H9 (cell line): Measurements from ENCODE around the gene PAXX. TPM values are rescaled to one million over a fixed set of nuclear protein-coding genes. Genes with fewer than 3 reads are reported as not detected.

ENCODE experiments used
- DNase-seq: peaks from one replicate; pipeline ENCODE4 v3.0.0-alpha.2; 2017
- H2AFZ ChIP-seq: one replicate; pipeline ENCODE4 v1.6.1; 2013; ENCODE audit warnings: mild to moderate bottlenecking, low read length, control low read depth, moderate library complexity
- H2AK5ac ChIP-seq: 2 replicates; pipeline ENCODE4 v1.6.1; 2013; ENCODE audit warnings: low read length, control low read depth, mixed read lengths; ENCODE audit not compliant: insufficient read length
- H2BK120ac ChIP-seq: one replicate; pipeline ENCODE4 v1.6.1; 2013; ENCODE audit warnings: low read depth, mild to moderate bottlenecking, low read length, control low read depth, inconsistent platforms; ENCODE audit not compliant: poor library complexity, severe bottlenecking
- H2BK12ac ChIP-seq: 2 replicates; pipeline ENCODE4 v1.6.1; 2013; ENCODE audit warnings: low read length, control low read depth, mixed read lengths, low read depth; ENCODE audit not compliant: insufficient read length
- H2BK15ac ChIP-seq: 2 replicates; pipeline ENCODE4 v1.6.1; 2013; ENCODE audit warnings: low read depth, low read length, control low read depth
- H2BK20ac ChIP-seq: one replicate; pipeline ENCODE4 v1.6.1; 2013; ENCODE audit warnings: low read depth, mild to moderate bottlenecking, low read length, control low read depth, inconsistent platforms; ENCODE audit not compliant: poor library complexity, severe bottlenecking
- H2BK5ac ChIP-seq: 2 replicates; pipeline ENCODE4 v1.6.1; 2013; ENCODE audit warnings: low read length, control low read depth, mixed read lengths; ENCODE audit not compliant: insufficient read length
- H3K14ac ChIP-seq: 2 replicates; pipeline ENCODE4 v1.6.1; 2013; ENCODE audit warnings: low read length, control low read depth; ENCODE audit not compliant: insufficient read depth
- H3K18ac ChIP-seq: 2 replicates; pipeline ENCODE4 v1.6.1; 2013; ENCODE audit warnings: low read depth, mild to moderate bottlenecking, mixed read lengths, low read length, control low read depth; ENCODE audit not compliant: insufficient read length
- H3K23ac ChIP-seq: 2 replicates; pipeline ENCODE4 v1.6.1; 2013; ENCODE audit warnings: low read length, control low read depth, mixed read lengths, low read depth; ENCODE audit not compliant: insufficient read length
- H3K23me2 ChIP-seq: 2 replicates; pipeline ENCODE4 v1.6.1; 2013; ENCODE audit warnings: low read depth, mild to moderate bottlenecking, mixed read lengths, low read length, control low read depth; ENCODE audit not compliant: insufficient read length, poor library complexity, severe bottlenecking
- H3K27ac ChIP-seq: 2 replicates; pipeline ENCODE4 v1.5.1; 2013; ENCODE audit warnings: low read length, control low read depth, mixed read lengths, low read depth; ENCODE audit not compliant: insufficient read length
- H3K27me3 ChIP-seq: 2 replicates; pipeline ENCODE4 v1.6.1; 2013; ENCODE audit warnings: low read length, control low read depth, inconsistent platforms; ENCODE audit not compliant: insufficient read depth
- H3K4ac ChIP-seq: 2 replicates; pipeline ENCODE4 v1.6.1; 2013; ENCODE audit warnings: low read depth, mild to moderate bottlenecking, control low read depth, inconsistent platforms, low read length, moderate library complexity
- H3K4me1 ChIP-seq: 2 replicates; pipeline ENCODE4 v1.6.1; 2013; ENCODE audit warnings: low read length, control low read depth, inconsistent platforms; ENCODE audit not compliant: insufficient read depth
- H3K4me2 ChIP-seq: 2 replicates; pipeline ENCODE4 v1.6.1; 2013; ENCODE audit warnings: low read length, control low read depth, mixed read lengths; ENCODE audit not compliant: insufficient read length, insufficient read depth
- H3K56ac ChIP-seq: 2 replicates; pipeline ENCODE4 v1.6.1; 2013; ENCODE audit warnings: low read depth, mild to moderate bottlenecking, mixed read lengths, low read length, control low read depth; ENCODE audit not compliant: insufficient read length
- H3K79me1 ChIP-seq: 2 replicates; pipeline ENCODE4 v1.6.1; 2013; ENCODE audit warnings: low read depth, mild to moderate bottlenecking, moderate library complexity, low read length, control low read depth, inconsistent platforms; ENCODE audit not compliant: insufficient read depth, poor library complexity, severe bottlenecking
- H3K79me2 ChIP-seq: 2 replicates; pipeline ENCODE4 v1.6.1; 2013; ENCODE audit warnings: low read length, control low read depth, inconsistent platforms; ENCODE audit not compliant: insufficient read depth
- H3K9ac ChIP-seq: 2 replicates; pipeline ENCODE4 v1.6.1; 2013; ENCODE audit warnings: low read length, control low read depth, mixed read lengths; ENCODE audit not compliant: insufficient read length; ENCODE audit errors: extremely low read depth
- H3K9me3 ChIP-seq: one replicate; pipeline ENCODE4 v1.6.1; 2013; ENCODE audit warnings: low read depth, low read length, inconsistent platforms; ENCODE audit not compliant: control insufficient read depth
- H3T11ph ChIP-seq: one replicate; pipeline ENCODE4 v1.6.1; 2013; ENCODE audit warnings: mild to moderate bottlenecking, low read length, control low read depth, inconsistent platforms
- H4K20me1 ChIP-seq: one replicate; pipeline ENCODE4 v1.6.1; 2013; ENCODE audit not compliant: control insufficient read depth, insufficient read length, insufficient read depth
- H4K5ac ChIP-seq: 2 replicates; pipeline ENCODE4 v1.6.1; 2013; ENCODE audit warnings: low read depth, mild to moderate bottlenecking, mixed read lengths, low read length, control low read depth; ENCODE audit not compliant: insufficient read length
- H4K8ac ChIP-seq: replicated peaks from 2 replicates; pipeline ENCODE4 v1.6.1; 2013; ENCODE audit warnings: low read length, control low read depth, mixed read lengths, low read depth; ENCODE audit not compliant: insufficient read length
- H4K91ac ChIP-seq: 2 replicates; pipeline ENCODE4 v1.6.1; 2013; ENCODE audit warnings: low read depth, mild to moderate bottlenecking, moderate library complexity, mixed read lengths, low read length, control low read depth; ENCODE audit not compliant: insufficient read length
- H3K27ac Mint-ChIP-seq, 3 experiments: 2 replicates in 2 of 3; 3 replicates in 1 of 3; pipeline ENCODE4 v1.8.0; 2020 to 2021; ENCODE audit warnings: mixed read lengths in 3 of 3, mild to moderate bottlenecking in 1 of 3, moderate library complexity in 1 of 3
- H3K27me3 Mint-ChIP-seq: 2 replicates; pipeline ENCODE4 v1.8.0; 2021; ENCODE audit warnings: low read depth, mild to moderate bottlenecking, moderate library complexity, mixed read lengths
- H3K36me3 Mint-ChIP-seq, 3 experiments: 2 replicates in 2 of 3; 3 replicates in 1 of 3; pipeline ENCODE4 v1.8.0; 2020 to 2021; ENCODE audit warnings: low read depth in 3 of 3, mixed read lengths in 3 of 3; ENCODE audit not compliant: insufficient read depth in 1 of 3
- H3K4me1 Mint-ChIP-seq, 2 experiments: 2 replicates each; pipeline ENCODE4 v1.8.0; 2020; ENCODE audit warnings: mixed read lengths in 2 of 2
- H3K4me3 Mint-ChIP-seq, 2 experiments: 2 replicates in 1 of 2; 3 replicates in 1 of 2; pipeline ENCODE4 v1.8.0; 2020 to 2021; ENCODE audit warnings: mild to moderate bottlenecking in 2 of 2, mixed read lengths in 2 of 2, moderate library complexity in 1 of 2
- H3K9me3 Mint-ChIP-seq, 2 experiments: 2 replicates in 1 of 2; 3 replicates in 1 of 2; pipeline ENCODE4 v1.8.0; 2020; ENCODE audit warnings: mild to moderate bottlenecking in 2 of 2, mixed read lengths in 2 of 2, moderate library complexity in 1 of 2
- WGBS: extraction: QIAGEN DNeasy Blood & Tissue Kit; methylation state at CpG from one replicate; pipeline ENCODE4 v1.1.7; 2013; ENCODE audit warnings: missing lambda C conversion rate, low lambda C conversion rate, mixed read lengths; ENCODE audit not compliant: insufficient read length; ENCODE audit errors: extremely low coverage; 5-methylcytosine and 5-hydroxymethylcytosine counted together
- total RNA-seq: library from RNA; stranded (reverse); gene quantifications from 2 replicates; pipeline ENCODE4 v1.2.1, GENCODE V29; 2021
- TF ChIP-seq, protein P1 (sequence below): fragments of 200-600 bp; sonication (generic); conservative IDR thresholded peaks from 3 replicates; pipeline ENCODE4 v1.8.0; 2021; ENCODE audit warnings: antibody characterized with exemption, mild to moderate bottlenecking

The PAXX gene
- total RNA-seq, 1 experiment from 2014 or later: 51.2 TPM

GRCh38 chr9:136969774-136970173 is 22.4 kb upstream of the PAXX start:
- peaks cover 14% of the 10 kb centered on the region for H3K27me3 Mint-ChIP-seq
- no peak overlapping the region for H2BK15ac ChIP-seq
- H3K14ac ChIP-seq: no peak overlapping the region
- H3K27ac ChIP-seq: no peak overlapping the region
- H3K18ac ChIP-seq: no peak overlapping the region
- H2AFZ ChIP-seq: no peak overlapping the region
- H4K91ac ChIP-seq: no peak overlapping the region
- H2BK120ac ChIP-seq: no peak overlapping the region
- H3K4me2 ChIP-seq: no peak overlapping the region
- no peak overlapping the region for H2BK20ac ChIP-seq
- H3K36me3 Mint-ChIP-seq: no peaks in the 10 kb centered on the region
- no CpG with 5 or more reads among the region's 5 CpGs for WGBS
- H3K4me3 Mint-ChIP-seq: no peak overlapping the region
- no peak for DNase-seq
- no peak overlapping the region for H4K8ac ChIP-seq
- H3K4me1 ChIP-seq: peaks cover 2% of the 10 kb centered on the region; the same call in 1 of the 2 replicates
- H3K4ac ChIP-seq: no peak overlapping the region
- H3K4me1 Mint-ChIP-seq: peaks cover 7 to 10% of the 10 kb centered on the region in 2 experiments
- no peaks in the 10 kb centered on the region for H3K9me3 ChIP-seq
- H2AK5ac ChIP-seq: no peak overlapping the region
- no peaks in the 10 kb centered on the region for H3K79me1 ChIP-seq
- no peak overlapping the region for H4K5ac ChIP-seq
- no peaks in the 10 kb centered on the region for H3K27me3 ChIP-seq
- H2BK5ac ChIP-seq: no peak overlapping the region
- H3K9ac ChIP-seq: no peak overlapping the region
- TF ChIP-seq, protein P1, sequence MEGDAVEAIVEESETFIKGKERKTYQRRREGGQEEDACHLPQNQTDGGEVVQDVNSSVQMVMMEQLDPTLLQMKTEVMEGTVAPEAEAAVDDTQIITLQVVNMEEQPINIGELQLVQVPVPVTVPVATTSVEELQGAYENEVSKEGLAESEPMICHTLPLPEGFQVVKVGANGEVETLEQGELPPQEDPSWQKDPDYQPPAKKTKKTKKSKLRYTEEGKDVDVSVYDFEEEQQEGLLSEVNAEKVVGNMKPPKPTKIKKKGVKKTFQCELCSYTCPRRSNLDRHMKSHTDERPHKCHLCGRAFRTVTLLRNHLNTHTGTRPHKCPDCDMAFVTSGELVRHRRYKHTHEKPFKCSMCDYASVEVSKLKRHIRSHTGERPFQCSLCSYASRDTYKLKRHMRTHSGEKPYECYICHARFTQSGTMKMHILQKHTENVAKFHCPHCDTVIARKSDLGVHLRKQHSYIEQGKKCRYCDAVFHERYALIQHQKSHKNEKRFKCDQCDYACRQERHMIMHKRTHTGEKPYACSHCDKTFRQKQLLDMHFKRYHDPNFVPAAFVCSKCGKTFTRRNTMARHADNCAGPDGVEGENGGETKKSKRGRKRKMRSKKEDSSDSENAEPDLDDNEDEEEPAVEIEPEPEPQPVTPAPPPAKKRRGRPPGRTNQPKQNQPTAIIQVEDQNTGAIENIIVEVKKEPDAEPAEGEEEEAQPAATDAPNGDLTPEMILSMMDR: no peak
- no peak overlapping the region for H2BK12ac ChIP-seq
- no peaks in the 10 kb centered on the region for H3K79me2 ChIP-seq
- H3K9me3 Mint-ChIP-seq: no peaks in the 10 kb centered on the region
- H3K23ac ChIP-seq: no peak overlapping the region
- no peak overlapping the region for H3K27ac Mint-ChIP-seq
- no peak overlapping the region for H3K56ac ChIP-seq
- H3K23me2 ChIP-seq: no peaks in the 10 kb centered on the region
- no peak overlapping the region for H3T11ph ChIP-seq
- no peaks in the 10 kb centered on the region for H4K20me1 ChIP-seq
